ENCODE measurements around the gene EXOC6B.

EXOC6B gene

GRCh38 chr2:72263043-72263775 is 562.6 kb downstream of the EXOC6B start:
- Histone ChIP-seq H3K4me1 (ENCODE audit: insufficient read depth, low read length, poor library complexity, severe bottlenecking) (no peaks in the 10 kb centered on the region), H3K4me3 (ENCODE audit: low read length, poor library complexity, severe bottlenecking) (no peak overlapping the region), H3F3A (ENCODE audit: low read depth) (no peaks in the 10 kb centered on the region), H3K9me3 (ENCODE audit: insufficient read depth, low read depth, low read length) (no peaks in the 10 kb centered on the region), H3K36me3 (ENCODE audit: insufficient read depth, low read length) (no peaks in the 10 kb centered on the region), H3K27me3 (ENCODE audit: insufficient read depth, low read length, poor library complexity, severe bottlenecking) (no peaks in the 10 kb centered on the region), H3K9me2 (replicated peaks; ENCODE audit: low read depth, low read length) (no peaks in the 10 kb centered on the region), H2AFZ (ENCODE audit: low read length) (no peak overlapping the region), H3K79me2 (ENCODE audit: insufficient read depth, low read length) (no peaks in the 10 kb centered on the region), H3K4me2 (ENCODE audit: low read depth, low read length, poor library complexity, severe bottlenecking) (no peak overlapping the region), H4K20me1 (ENCODE audit: insufficient read depth, low read length, poor library complexity, severe bottlenecking) (no peaks in the 10 kb centered on the region), H3K9ac (ENCODE audit: low read depth, low read length, poor library complexity, severe bottlenecking) (no peak overlapping the region)
- TF ChIP-seq EZH2phosphoT487 (IDR thresholded peaks at IDR 0.05; ENCODE audit: borderline replicate concordance) (no peak), CTCF (conservative IDR thresholded peaks at IDR 0.05; ENCODE audit: low read length) (no peak)

GRCh38 chr2:72261076-72261475 is 564.8 kb downstream of the EXOC6B start:
- no peaks in the 10 kb centered on the region for H3K9me3 ChIP-seq (ENCODE audit: insufficient read depth, low read depth, low read length)
- no peaks in the 10 kb centered on the region for H3K9me2 ChIP-seq (replicated peaks; ENCODE audit: low read depth, low read length)
- H2AFZ ChIP-seq (ENCODE audit: low read length), result no peak overlapping the region
- no peaks in the 10 kb centered on the region for H3K79me2 ChIP-seq (ENCODE audit: insufficient read depth, low read length)
- no peak overlapping the region for H3K4me3 ChIP-seq (ENCODE audit: low read length, poor library complexity, severe bottlenecking)
- H3F3A ChIP-seq (ENCODE audit: low read depth), result no peaks in the 10 kb centered on the region
- no peak overlapping the region for H3K4me2 ChIP-seq (ENCODE audit: low read depth, low read length, poor library complexity, severe bottlenecking)
- no peaks in the 10 kb centered on the region for H3K27me3 ChIP-seq (ENCODE audit: insufficient read depth, low read length, poor library complexity, severe bottlenecking)
- H3K36me3 ChIP-seq (ENCODE audit: insufficient read depth, low read length), result no peaks in the 10 kb centered on the region
- no peak overlapping the region for H3K9ac ChIP-seq (ENCODE audit: low read depth, low read length, poor library complexity, severe bottlenecking)
- no peaks in the 10 kb centered on the region for H4K20me1 ChIP-seq (ENCODE audit: insufficient read depth, low read length, poor library complexity, severe bottlenecking)
- H3K4me1 ChIP-seq (ENCODE audit: insufficient read depth, low read length, poor library complexity, severe bottlenecking), result no peaks in the 10 kb centered on the region
- TF ChIP-seq CTCF (conservative IDR thresholded peaks at IDR 0.05; ENCODE audit: low read length), result no peak
- TF ChIP-seq EZH2phosphoT487 (IDR thresholded peaks at IDR 0.05; ENCODE audit: borderline replicate concordance), result no peak

GRCh38 chr2:72255540-72255939 is 570.3 kb downstream of the EXOC6B start:
- no peak overlapping the region for H2AFZ ChIP-seq (ENCODE audit: low read length)
- no peak overlapping the region for H3K4me2 ChIP-seq (ENCODE audit: low read depth, low read length, poor library complexity, severe bottlenecking)
- no peaks in the 10 kb centered on the region for H3F3A ChIP-seq (ENCODE audit: low read depth)
- H3K36me3 ChIP-seq (ENCODE audit: insufficient read depth, low read length), result no peaks in the 10 kb centered on the region
- H3K27me3 ChIP-seq (ENCODE audit: insufficient read depth, low read length, poor library complexity, severe bottlenecking), result no peaks in the 10 kb centered on the region
- H3K79me2 ChIP-seq (ENCODE audit: insufficient read depth, low read length), result no peaks in the 10 kb centered on the region
- H3K4me1 ChIP-seq (ENCODE audit: insufficient read depth, low read length, poor library complexity, severe bottlenecking), result no peaks in the 10 kb centered on the region
- H3K4me3 ChIP-seq (ENCODE audit: low read length, poor library complexity, severe bottlenecking), result no peak overlapping the region
- H3K9me2 ChIP-seq (replicated peaks; ENCODE audit: low read depth, low read length), result no peaks in the 10 kb centered on the region
- no peaks in the 10 kb centered on the region for H3K9me3 ChIP-seq (ENCODE audit: insufficient read depth, low read depth, low read length)
- no peak overlapping the region for H3K9ac ChIP-seq (ENCODE audit: low read depth, low read length, poor library complexity, severe bottlenecking)
- no peaks in the 10 kb centered on the region for H4K20me1 ChIP-seq (ENCODE audit: insufficient read depth, low read length, poor library complexity, severe bottlenecking)
- TF ChIP-seq EZH2phosphoT487 (IDR thresholded peaks at IDR 0.05; ENCODE audit: borderline replicate concordance), result no peak
- TF ChIP-seq CTCF (conservative IDR thresholded peaks at IDR 0.05; ENCODE audit: low read length), result no peak
